Cardiac muscle cell (in vitro differentiated cells and primary cell): ENCODE data around the gene IFI6. TPM values are rescaled to one million over a fixed set of nuclear protein-coding genes. Genes with fewer than 3 reads are reported as not detected.
"Not testable (repeated sequence)": the region's sequence is repeated elsewhere in the genome, so short reads cannot be mapped to it uniquely, and the experiment has no call there.

ENCODE experiments used
- DNase-seq, 2 donors: peaks; one replicate each; pipeline versions ENCODE4 v3.0.0 to v3.0.0-alpha.2; 2010 to 2017; ENCODE audit warnings: low read depth in 1 of 2, low spot score in 1 of 2
- H3K27ac ChIP-seq: fragments of 200-600 bp; sonication (generic); 2 replicates; pipeline ENCODE4 v1.5.1; 2016
- H3K27me3 ChIP-seq: fragments of 200-600 bp; sonication (generic); 2 replicates; pipeline ENCODE4 v1.6.0; 2016; ENCODE audit warnings: control low read depth
- H3K36me3 ChIP-seq: fragments of 200-600 bp; sonication (generic); 2 replicates; pipeline ENCODE4 v1.5.1; 2016; ENCODE audit warnings: control low read depth
- H3K4me1 ChIP-seq: fragments of 200-600 bp; sonication (generic); 2 replicates; pipeline ENCODE4 v1.8.1; 2017; ENCODE audit warnings: low read depth, mild to moderate bottlenecking, mixed run types
- H3K4me3 ChIP-seq: fragments of 200-600 bp; sonication (generic); 2 replicates; pipeline ENCODE4 v1.5.1; 2016; ENCODE audit warnings: mild to moderate bottlenecking
- H3K9me3 ChIP-seq: fragments of 200-600 bp; sonication (generic); 2 replicates; pipeline ENCODE4 v1.5.1; 2017; ENCODE audit warnings: low read depth, mild to moderate bottlenecking, control low read depth
- polyA plus RNA-seq: library from polyadenylated mRNA; unstranded; fragments of >200 nt; fragmentation: Nextera tagmentation; extraction: Ambion mirVana; gene quantifications from 2 replicates; pipeline ENCODE4 v1.2.1, GENCODE V29; 2016
- total RNA-seq: library from RNA; depleted of rRNA; stranded (reverse); fragments of >200 nt; gene quantifications from 2 replicates; pipeline ENCODE4 v1.2.3, GENCODE V29; 2016
- TF ChIP-seq, protein P1 (sequence below): IDR thresholded peaks from 2 replicates; pipeline ENCODE4 v1.5.1; 2012; ENCODE audit warnings: low read depth, mild to moderate bottlenecking, low read length

The IFI6 gene
- total and polyA plus RNA-seq, 2 experiments from 2014 or later: 30.4 to 35.2 TPM

DNA sequence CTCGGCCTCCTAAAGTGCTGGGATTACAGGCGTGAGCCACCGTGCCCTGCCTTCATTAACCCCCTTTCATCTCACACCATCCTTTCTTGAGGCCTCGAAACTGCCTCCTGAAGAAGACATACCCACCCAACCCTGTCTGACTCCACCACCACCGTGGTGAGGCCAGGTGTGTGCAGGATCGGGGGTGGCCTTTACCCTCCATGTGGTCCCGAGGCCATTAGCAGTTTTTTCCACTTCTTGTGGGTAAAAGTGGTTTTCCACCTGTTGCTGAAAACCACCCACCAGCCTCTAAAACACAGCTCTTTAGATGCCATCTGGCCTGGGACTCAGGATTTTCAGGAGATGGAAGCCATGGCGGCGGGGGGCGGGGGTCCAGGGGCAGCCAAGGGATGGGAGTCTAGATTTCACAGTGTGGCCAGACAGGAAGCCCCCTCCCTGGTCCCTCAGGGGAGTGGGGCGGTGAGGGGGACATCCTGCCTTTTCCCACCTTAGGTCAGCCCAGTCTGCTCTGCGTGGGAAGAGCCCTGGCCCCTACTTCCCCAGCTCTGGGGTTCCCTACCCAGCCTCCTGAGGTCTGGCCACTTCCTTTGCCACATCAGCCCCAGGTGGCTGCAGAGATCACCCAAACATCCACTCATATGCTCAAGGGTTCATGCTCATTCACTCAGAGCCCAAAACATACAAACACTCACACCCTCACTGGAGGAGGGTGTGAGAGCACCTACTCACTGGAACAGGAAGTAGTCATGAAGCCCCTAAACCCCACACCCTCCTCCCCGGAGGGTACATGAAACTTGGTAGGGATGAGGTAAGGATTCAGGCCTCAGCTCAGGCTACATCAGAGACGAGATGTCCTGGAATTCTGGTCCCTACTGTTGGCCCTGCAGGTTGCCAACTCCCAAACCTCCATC, 39.4 kb downstream of the IFI6 start:
- peaks cover 45% of the 10 kb centered on the region for H3K27me3 ChIP-seq
- H3K4me1 ChIP-seq: no peaks in the 10 kb centered on the region
- no peak overlapping the region for H3K4me3 ChIP-seq
- DNase-seq: no peak
- TF ChIP-seq, protein P1, sequence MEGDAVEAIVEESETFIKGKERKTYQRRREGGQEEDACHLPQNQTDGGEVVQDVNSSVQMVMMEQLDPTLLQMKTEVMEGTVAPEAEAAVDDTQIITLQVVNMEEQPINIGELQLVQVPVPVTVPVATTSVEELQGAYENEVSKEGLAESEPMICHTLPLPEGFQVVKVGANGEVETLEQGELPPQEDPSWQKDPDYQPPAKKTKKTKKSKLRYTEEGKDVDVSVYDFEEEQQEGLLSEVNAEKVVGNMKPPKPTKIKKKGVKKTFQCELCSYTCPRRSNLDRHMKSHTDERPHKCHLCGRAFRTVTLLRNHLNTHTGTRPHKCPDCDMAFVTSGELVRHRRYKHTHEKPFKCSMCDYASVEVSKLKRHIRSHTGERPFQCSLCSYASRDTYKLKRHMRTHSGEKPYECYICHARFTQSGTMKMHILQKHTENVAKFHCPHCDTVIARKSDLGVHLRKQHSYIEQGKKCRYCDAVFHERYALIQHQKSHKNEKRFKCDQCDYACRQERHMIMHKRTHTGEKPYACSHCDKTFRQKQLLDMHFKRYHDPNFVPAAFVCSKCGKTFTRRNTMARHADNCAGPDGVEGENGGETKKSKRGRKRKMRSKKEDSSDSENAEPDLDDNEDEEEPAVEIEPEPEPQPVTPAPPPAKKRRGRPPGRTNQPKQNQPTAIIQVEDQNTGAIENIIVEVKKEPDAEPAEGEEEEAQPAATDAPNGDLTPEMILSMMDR: no peak
- no peaks in the 10 kb centered on the region for H3K36me3 ChIP-seq
- no peaks in the 10 kb centered on the region for H3K9me3 ChIP-seq
- H3K27ac ChIP-seq: no peak overlapping the region

DNA sequence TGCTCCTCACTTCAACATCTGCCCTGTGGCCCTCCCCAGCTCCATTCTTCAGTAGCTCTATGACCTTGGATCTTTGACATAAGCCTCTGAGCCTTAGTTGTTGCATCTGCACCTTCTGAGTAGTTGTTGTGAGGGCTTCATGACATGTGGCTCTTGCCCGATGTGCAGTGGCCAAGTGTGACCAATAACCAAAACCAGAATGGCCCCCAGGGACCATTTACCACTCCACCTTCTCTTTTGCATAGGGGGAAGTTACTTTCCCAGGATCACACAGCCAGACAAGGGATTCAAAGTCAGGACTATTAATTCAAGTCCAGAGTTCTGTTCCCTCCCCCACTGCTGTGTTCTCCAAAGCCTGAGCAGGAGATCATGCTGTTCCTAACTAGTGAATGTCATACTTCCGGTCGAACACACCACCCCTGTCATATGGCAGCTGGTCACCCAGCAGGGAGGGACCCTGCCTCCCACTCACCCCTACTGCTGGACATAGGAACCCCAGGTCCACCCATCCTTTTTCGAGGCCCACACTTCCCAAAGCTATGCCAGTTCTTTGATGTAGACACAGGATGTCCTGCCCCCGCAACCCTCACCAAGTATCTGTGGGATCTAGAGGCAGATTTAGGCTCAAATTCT, 41.0 kb downstream of the IFI6 start:
- H3K27ac ChIP-seq: no peak overlapping the region
- DNase-seq: no peak

DNA sequence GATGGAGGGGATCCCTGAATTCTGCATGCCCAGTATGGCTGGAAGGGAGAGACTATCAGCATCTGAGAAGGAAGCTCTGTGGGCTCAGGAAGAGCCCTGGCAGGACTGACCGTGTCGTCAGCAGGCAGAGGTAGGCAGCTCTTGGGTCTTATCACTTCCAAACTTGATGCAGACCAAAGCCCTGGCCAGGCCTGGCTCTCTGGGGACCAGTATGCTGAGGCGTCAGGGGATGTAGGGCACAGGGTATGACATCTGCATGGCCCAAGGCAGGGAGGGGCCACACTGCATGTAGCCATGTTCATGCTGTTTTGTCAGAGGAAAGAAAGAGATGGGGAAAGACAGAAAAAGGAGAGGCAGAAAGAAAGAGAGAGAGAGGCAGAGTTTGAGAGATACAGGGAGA, 43.3 kb downstream of the IFI6 start:
- no peaks in the 10 kb centered on the region for H3K36me3 ChIP-seq
- no peak overlapping the region for H3K27ac ChIP-seq
- H3K9me3 ChIP-seq: no peaks in the 10 kb centered on the region
- peaks cover 23% of the 10 kb centered on the region for H3K27me3 ChIP-seq
- H3K4me3 ChIP-seq: no peak overlapping the region
- no peak for DNase-seq
- no peaks in the 10 kb centered on the region for H3K4me1 ChIP-seq
- TF ChIP-seq, protein P1: no peak

More for the DNA sequence above, 41.0 kb downstream of the IFI6 start:
- Histone ChIP-seq H3K27me3 (peaks cover 45% of the 10 kb centered on the region), H3K9me3 (no peaks in the 10 kb centered on the region), H3K4me3 (no peak overlapping the region), H3K4me1 (no peaks in the 10 kb centered on the region), H3K36me3 (no peaks in the 10 kb centered on the region)
- TF ChIP-seq, protein P1: no peak

DNA sequence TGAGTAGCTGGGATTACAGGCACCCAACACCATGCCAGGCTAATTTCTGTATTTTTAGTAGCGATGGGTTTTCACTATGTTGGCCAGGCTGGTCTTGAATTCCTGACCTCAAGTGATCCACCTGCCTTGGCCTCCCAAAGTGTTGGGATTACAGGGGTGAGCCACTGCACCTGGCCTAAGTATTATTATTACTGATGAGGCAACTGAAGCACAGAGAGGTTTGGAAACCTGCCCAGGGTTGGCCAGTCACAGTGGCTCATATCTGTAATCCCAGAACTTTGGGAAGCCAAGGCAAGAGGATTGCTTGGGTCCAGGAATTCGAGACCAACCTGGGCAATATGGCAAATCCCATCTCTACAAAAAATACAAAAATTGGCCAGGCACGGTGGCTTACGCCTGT, 44.3 kb downstream of the IFI6 start:
- DNase-seq, H3K9me3 ChIP-seq, H3K36me3 ChIP-seq, H3K27ac ChIP-seq, H3K4me1 ChIP-seq, H3K4me3 ChIP-seq: not testable (repeated sequence)
- H3K27me3 ChIP-seq: peaks cover 14% of the 10 kb centered on the region

DNA sequence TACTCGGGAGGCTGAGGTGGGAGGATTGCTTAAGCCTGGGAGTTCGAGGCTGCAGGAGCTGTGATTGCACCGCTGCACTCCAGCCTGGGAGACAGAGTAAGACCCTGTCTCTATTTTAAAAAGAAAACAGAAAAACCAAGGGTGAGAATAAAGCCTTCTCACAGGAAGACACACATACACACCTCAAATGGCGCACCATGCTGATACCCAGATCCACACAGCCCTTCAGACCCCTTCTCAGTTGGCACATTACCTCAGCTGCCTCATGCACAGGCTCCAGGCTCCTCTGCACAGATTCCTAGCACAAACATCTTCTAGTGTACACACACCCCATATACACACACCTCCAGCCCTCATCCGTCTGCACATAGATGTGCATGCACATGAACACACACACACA, 44.9 kb downstream of the IFI6 start:
- Histone ChIP-seq H3K27ac (no peak overlapping the region), H3K36me3 (no peaks in the 10 kb centered on the region), H3K4me1 (no peaks in the 10 kb centered on the region), H3K4me3 (no peak overlapping the region), H3K27me3 (peaks cover 8% of the 10 kb centered on the region), H3K9me3 (no peaks in the 10 kb centered on the region)
- TF ChIP-seq, protein P1: no peak
- DNase-seq: no peak
